ENCODE results near the gene BEST2.

GRCh38 chr19:12774588-12775555, 23.3 kb downstream of the BEST2 start, which contains the start of gene HOOK2:
- no peak for TF ChIP-seq PATZ1 (CRISPR knock-in tag; IDR thresholded peaks at IDR 0.05; ENCODE audit: borderline replicate concordance)
- TF ChIP-seq ZNF8 (CRISPR knock-in tag; IDR thresholded peaks at IDR 0.05) = no peak
- no peak for TF ChIP-seq ZC3H10 (CRISPR knock-in tag; IDR thresholded peaks at IDR 0.05)
- no peak for TF ChIP-seq CREB5 (CRISPR knock-in tag; IDR thresholded peaks at IDR 0.05; ENCODE audit: low read depth)
- no peak for TF ChIP-seq SNAI2 (CRISPR knock-in tag; IDR thresholded peaks at IDR 0.05)
- no peak for TF ChIP-seq RARB (CRISPR knock-in tag; IDR thresholded peaks at IDR 0.05)
